Measurements from ENCODE around the gene C18orf63.

DNA sequence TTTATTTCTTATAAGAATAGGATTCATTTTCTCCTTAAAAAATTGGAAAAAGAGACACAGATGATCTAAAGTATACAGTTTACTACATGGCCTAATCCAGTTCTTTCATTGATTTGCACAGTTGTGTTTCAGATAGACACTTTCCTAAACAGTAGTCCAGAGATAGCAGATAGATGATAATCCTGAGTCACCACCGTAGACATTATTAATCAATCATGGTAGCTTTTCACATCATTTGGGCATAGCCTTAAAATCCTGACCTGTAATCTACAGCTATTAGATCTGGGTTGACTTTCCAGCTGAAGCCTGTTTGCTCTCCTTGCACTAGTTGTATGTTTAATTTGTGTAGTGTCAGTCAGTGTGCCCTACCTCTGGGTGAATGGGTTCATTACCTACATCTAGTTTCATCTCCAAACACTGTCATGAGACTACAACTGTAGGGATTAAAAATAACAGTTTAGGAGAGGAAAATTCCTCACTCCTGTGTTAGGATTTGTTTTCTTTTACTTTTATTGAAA, 14.1 kb downstream of the C18orf63 start:
- TF ChIP-seq, protein P1, sequence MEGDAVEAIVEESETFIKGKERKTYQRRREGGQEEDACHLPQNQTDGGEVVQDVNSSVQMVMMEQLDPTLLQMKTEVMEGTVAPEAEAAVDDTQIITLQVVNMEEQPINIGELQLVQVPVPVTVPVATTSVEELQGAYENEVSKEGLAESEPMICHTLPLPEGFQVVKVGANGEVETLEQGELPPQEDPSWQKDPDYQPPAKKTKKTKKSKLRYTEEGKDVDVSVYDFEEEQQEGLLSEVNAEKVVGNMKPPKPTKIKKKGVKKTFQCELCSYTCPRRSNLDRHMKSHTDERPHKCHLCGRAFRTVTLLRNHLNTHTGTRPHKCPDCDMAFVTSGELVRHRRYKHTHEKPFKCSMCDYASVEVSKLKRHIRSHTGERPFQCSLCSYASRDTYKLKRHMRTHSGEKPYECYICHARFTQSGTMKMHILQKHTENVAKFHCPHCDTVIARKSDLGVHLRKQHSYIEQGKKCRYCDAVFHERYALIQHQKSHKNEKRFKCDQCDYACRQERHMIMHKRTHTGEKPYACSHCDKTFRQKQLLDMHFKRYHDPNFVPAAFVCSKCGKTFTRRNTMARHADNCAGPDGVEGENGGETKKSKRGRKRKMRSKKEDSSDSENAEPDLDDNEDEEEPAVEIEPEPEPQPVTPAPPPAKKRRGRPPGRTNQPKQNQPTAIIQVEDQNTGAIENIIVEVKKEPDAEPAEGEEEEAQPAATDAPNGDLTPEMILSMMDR (conservative IDR thresholded peaks at IDR 0.05; ENCODE audit: low read length), result no peak
- no peak for TF ChIP-seq EZH2phosphoT487 (IDR thresholded peaks at IDR 0.05; ENCODE audit: borderline replicate concordance, low read depth, low read length)

Measured in OCI-LY7 (cell line).